GM12892 (cell line): ENCODE measurements around the gene CDCA5.

ENCODE experiments used
- POLR2A ChIP-seq: IDR thresholded peaks from 2 replicates; pipeline ENCODE4 v1.6.1; 2011; ENCODE audit warnings: low read depth, low read length, control low read depth
- TAF1 ChIP-seq: IDR thresholded peaks from 2 replicates; pipeline ENCODE4 v1.6.1; 2011; ENCODE audit warnings: low read depth, mild to moderate bottlenecking, control low read depth, low read length, borderline replicate concordance

DNA sequence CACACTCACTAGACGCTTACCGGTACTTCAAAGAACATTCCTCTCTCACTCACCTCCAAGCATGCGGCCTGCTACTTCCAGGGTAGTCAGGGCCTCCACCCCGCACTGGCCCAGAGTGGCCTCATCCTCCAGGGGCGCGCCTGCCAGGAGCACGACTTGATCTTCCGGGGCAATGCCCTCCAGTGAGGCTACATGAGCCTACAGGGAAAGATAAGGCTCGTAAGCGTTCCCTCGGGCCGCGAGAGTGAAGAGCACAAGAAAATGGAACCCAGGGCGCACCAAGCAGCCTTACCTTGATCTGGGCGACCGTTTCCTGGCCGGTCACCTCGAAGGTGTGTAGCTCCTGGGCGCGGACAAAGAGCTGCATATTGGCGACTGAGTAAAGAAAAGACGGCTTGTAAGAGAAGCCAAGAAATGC is 37.6 kb upstream of the CDCA5 start:
- TF ChIP-seq POLR2A: no peak
- TF ChIP-seq TAF1: no peak
